Activated T-helper 2 cell treated with anti-CD3 and anti-CD28 coated beads, Interferon-gamma antibody, Interleukin-2, Interleukin-4, amounts not matched to agents 10 μg/mL and 5 μg/mL and 100 μg/mL, durations not matched to agents 14 hours and 24 hours and 36 hours (primary cell): Measurements from ENCODE around the gene WSB1. TPM values are rescaled to one million over a fixed set of nuclear protein-coding genes. Genes with fewer than 3 reads are reported as not detected.

ENCODE experiments used
- DNase-seq: peaks from one replicate; pipeline ENCODE4 v3.0.0; 2021; ENCODE audit warnings: low spot score
- H3K27ac Mint-ChIP-seq: one replicate; pipeline ENCODE4 v1.8.0; 2021; ENCODE audit warnings: mixed read lengths
- H3K27me3 Mint-ChIP-seq: one replicate; pipeline ENCODE4 v1.8.0; 2021; ENCODE audit warnings: low read depth, mixed read lengths
- H3K36me3 Mint-ChIP-seq: one replicate; pipeline ENCODE4 v1.8.0; 2021; ENCODE audit warnings: low read depth, mixed read lengths
- H3K4me1 Mint-ChIP-seq: one replicate; pipeline ENCODE4 v1.8.0; 2021; ENCODE audit warnings: low read depth, mixed read lengths
- H3K4me3 Mint-ChIP-seq: one replicate; pipeline ENCODE4 v1.8.0; 2021; ENCODE audit warnings: low read depth, mild to moderate bottlenecking, moderate library complexity, mixed read lengths
- H3K9me3 Mint-ChIP-seq: one replicate; pipeline ENCODE4 v1.8.0; 2021; ENCODE audit warnings: mixed read lengths
- intact Hi-C: fragments of 100-400 bp; cut with micrococcal nuclease; formaldehyde crosslinking; loops from one replicate; pipeline ENCODE4 v1.15.1; 2023
- total RNA-seq: library from RNA; stranded (reverse); gene quantifications from 2 replicates; pipeline ENCODE4 v1.2.3, GENCODE V29; 2022

Gene WSB1
- total RNA-seq, 1 donor from 2014 or later = 170 TPM

GRCh38 chr17:27351759-27352158 is 57.8 kb downstream of the WSB1 start:
- Mint-ChIP-seq H3K9me3 (no peaks in the 10 kb centered on the region), H3K27me3 (no peaks in the 10 kb centered on the region)
- no peak for DNase-seq

GRCh38 chr17:27352448-27353032 is 58.6 kb downstream of the WSB1 start:
- H3K27me3 Mint-ChIP-seq = no peaks in the 10 kb centered on the region
- H3K36me3 Mint-ChIP-seq = peaks cover 3% of the 10 kb centered on the region
- no peak for DNase-seq
- H3K4me1 Mint-ChIP-seq = peaks cover 33% of the 10 kb centered on the region
- no peaks in the 10 kb centered on the region for H3K9me3 Mint-ChIP-seq
- H3K4me3 Mint-ChIP-seq = peak overlapping the region; percentile 78
- intact Hi-C loops = loop anchor here (5.0 kb wide), 2 partner anchors 120 to 190 kb away; no protein-coding TSS in a partner anchor
- H3K27ac Mint-ChIP-seq = peak overlapping the region; percentile 96

More at GRCh38 chr17:27351759-27352158, 57.8 kb downstream of the WSB1 start:
- intact Hi-C loops = loop anchor here (5.0 kb wide), 2 partner anchors 121 to 191 kb away; no protein-coding TSS in a partner anchor
- peak overlapping the region; percentile 28 for H3K27ac Mint-ChIP-seq
- H3K36me3 Mint-ChIP-seq = peaks cover 3% of the 10 kb centered on the region
- peak overlapping the region; percentile 78 for H3K4me3 Mint-ChIP-seq
- H3K4me1 Mint-ChIP-seq = peaks cover 33% of the 10 kb centered on the region

GRCh38 chr17:27353033-27353460 is 59.1 kb downstream of the WSB1 start:
- no peak for DNase-seq
- Mint-ChIP-seq H3K36me3 (peaks cover 3% of the 10 kb centered on the region), H3K9me3 (no peaks in the 10 kb centered on the region), H3K4me1 (peaks cover 30% of the 10 kb centered on the region), H3K27me3 (no peaks in the 10 kb centered on the region), H3K4me3 (peak overlapping the region; percentile 78), H3K27ac (peak overlapping the region; percentile 96)
- intact Hi-C loops = loop anchor here (5.0 kb wide), 2 partner anchors 119 to 189 kb away; no protein-coding TSS in a partner anchor

DNA sequence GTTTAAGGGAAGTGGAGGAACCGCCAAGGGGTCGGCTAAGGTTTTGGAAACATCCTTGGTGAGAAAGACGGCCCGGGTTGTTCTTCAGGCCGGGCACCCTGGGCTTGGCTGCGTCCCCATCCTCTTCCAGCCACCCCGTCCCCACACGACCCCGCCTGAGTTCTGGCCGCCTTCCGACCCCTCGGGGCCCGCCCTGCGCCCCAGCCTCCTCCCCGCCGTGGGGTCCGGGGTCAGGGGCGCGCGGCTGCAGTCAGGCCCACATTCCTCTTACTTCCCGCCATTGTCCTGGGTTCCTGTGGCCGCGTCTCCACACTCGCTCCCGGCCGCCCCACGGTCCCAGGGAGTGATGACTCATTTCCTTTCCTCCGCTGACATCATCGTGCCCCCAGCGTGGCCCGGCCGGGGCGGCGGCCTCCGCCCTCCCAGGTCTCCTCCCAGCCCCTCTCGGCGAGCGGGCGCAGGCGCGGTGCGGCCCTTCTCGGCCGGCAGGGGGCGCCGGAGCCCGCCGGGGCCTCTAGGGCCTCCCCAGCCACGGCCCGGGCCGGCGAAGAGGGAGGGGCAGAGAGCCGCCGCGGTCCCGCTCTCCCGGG is 59.6 kb downstream of the WSB1 start:
- Mint-ChIP-seq H3K9me3 (no peaks in the 10 kb centered on the region), H3K36me3 (peaks cover 3% of the 10 kb centered on the region), H3K4me1 (peaks cover 26% of the 10 kb centered on the region), H3K4me3 (peak overlapping the region; percentile 78), H3K27me3 (no peaks in the 10 kb centered on the region), H3K27ac (peak overlapping the region; percentile 96)
- peak; percentile 84 for DNase-seq
- intact Hi-C loops = loop anchor here (1.0 to 5.0 kb wide), 3 partner anchors 119 to 248 kb away; no protein-coding TSS in a partner anchor

DNA sequence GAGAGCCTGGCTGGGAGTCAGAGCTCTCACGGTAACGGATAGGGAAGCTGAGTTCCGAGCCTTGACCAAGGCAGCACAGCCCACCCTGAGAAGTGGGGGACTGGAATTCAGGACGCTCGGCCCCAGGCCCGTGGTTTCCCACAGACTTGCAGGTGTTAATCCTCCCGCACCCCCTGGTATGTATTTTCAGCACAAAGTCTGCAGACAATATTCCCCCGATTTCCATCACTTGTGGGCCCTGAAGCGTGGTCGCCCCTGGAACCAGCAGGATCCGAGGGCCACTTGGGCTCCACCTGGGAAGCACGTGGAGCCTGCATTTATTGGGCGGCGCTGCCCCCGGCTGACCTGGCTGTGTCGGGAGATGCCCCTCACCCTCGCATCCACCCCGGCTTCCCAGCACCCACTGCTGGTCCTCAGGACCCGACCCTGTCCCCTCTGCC is 60.2 kb downstream of the WSB1 start:
- Mint-ChIP-seq H3K27ac (peak overlapping the region; percentile 58), H3K4me1 (peaks cover 24% of the 10 kb centered on the region), H3K4me3 (peak overlapping the region; percentile 74), H3K27me3 (no peaks in the 10 kb centered on the region), H3K9me3 (no peaks in the 10 kb centered on the region), H3K36me3 (peaks cover 3% of the 10 kb centered on the region)
- intact Hi-C loops = loop anchor here (1.0 to 5.0 kb wide), 3 partner anchors 118 to 247 kb away; no protein-coding TSS in a partner anchor
- no peak for DNase-seq

- H3K4me3 Mint-ChIP-seq = peak overlapping the region; percentile 74
- no peak for DNase-seq
- no peaks in the 10 kb centered on the region for H3K27me3 Mint-ChIP-seq
- H3K9me3 Mint-ChIP-seq = no peaks in the 10 kb centered on the region
- intact Hi-C loops = loop anchor here (1.0 to 5.0 kb wide), 3 partner anchors 118 to 247 kb away; no protein-coding TSS in a partner anchor
- H3K4me1 Mint-ChIP-seq = peaks cover 24% of the 10 kb centered on the region
- peak overlapping the region; percentile 58 for H3K27ac Mint-ChIP-seq
- peaks cover 3% of the 10 kb centered on the region for H3K36me3 Mint-ChIP-seq
Measured at GRCh38 chr17:27354491-27355081, 60.7 kb downstream of the WSB1 start.

GRCh38 chr17:27355419-27355818 is 61.5 kb downstream of the WSB1 start:
- intact Hi-C loops = no loop called here
- Mint-ChIP-seq H3K4me1 (peaks cover 24% of the 10 kb centered on the region), H3K27me3 (no peaks in the 10 kb centered on the region), H3K36me3 (peaks cover 3% of the 10 kb centered on the region), H3K4me3 (no peak overlapping the region), H3K9me3 (no peaks in the 10 kb centered on the region), H3K27ac (no peak overlapping the region)
- no peak for DNase-seq

DNA sequence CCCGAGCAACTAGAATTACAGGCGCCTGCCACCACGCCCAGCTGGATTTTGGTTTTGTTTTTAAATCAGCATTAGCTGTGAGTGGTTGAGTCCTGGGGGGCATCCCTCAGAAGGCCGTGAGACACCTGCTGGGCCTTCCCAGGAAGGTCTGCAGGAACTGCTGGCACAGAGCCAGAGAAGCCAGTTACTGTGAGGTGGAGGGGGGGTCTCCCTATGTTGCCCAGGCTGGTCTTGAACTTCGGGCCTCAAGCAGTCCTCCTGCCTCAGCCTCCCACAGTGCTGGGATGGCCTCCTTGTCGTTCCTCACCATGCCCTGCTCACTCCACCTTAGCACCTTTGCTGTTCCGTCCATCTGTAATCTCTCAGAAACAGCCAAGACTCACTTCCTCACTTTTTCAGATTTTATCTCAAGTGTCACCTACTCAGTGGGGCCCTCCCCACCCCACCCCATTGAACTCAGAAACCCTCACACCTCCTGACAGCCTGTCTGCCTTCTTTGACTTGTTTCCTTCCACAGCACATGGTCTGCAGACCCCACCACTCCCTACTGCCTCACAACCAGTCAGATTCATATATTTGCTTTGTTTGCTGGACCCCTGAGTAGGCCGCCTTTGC is 62.3 kb downstream of the WSB1 start:
- Mint-ChIP-seq H3K4me1 (peaks cover 22% of the 10 kb centered on the region), H3K27me3 (no peaks in the 10 kb centered on the region), H3K4me3 (no peak overlapping the region), H3K27ac (no peak overlapping the region), H3K36me3 (peaks cover 3% of the 10 kb centered on the region), H3K9me3 (no peaks in the 10 kb centered on the region)
- intact Hi-C loops = no loop called here
- no peak for DNase-seq

- intact Hi-C loops = no loop called here
- Mint-ChIP-seq H3K36me3 (peaks cover 3% of the 10 kb centered on the region), H3K9me3 (no peaks in the 10 kb centered on the region), H3K4me3 (no peak overlapping the region), H3K4me1 (peaks cover 16% of the 10 kb centered on the region), H3K27me3 (no peaks in the 10 kb centered on the region), H3K27ac (no peak overlapping the region)
- DNase-seq = no peak
Measured at GRCh38 chr17:27357236-27357635, 63.3 kb downstream of the WSB1 start.

- H3K4me3 Mint-ChIP-seq = no peak overlapping the region
- peaks cover 2% of the 10 kb centered on the region for H3K27me3 Mint-ChIP-seq
- intact Hi-C loops = no loop called here
- H3K27ac Mint-ChIP-seq = no peak overlapping the region
- peaks cover 4% of the 10 kb centered on the region for H3K4me1 Mint-ChIP-seq
- no peaks in the 10 kb centered on the region for H3K9me3 Mint-ChIP-seq
- H3K36me3 Mint-ChIP-seq = no peaks in the 10 kb centered on the region
- DNase-seq = no peak
Measured at GRCh38 chr17:27360507-27360906, 66.6 kb downstream of the WSB1 start.

DNA sequence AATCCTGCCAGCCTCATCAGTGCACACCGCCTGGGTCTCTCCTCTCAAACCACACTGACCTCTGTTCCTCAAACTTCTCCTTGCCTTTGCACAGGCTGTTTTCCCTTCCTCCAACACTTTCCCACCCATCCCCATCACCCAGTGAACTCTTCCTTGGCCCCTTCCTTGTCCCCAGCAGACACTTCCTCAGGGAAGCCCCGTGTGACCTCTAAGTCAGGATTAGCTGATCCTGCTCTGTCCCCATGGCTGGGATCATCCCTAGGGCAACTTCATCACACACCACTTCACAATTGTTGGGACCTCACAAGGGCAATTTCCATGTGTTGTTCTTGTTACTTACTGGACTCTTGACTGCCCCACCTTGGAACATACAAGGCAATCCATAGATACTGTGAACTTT is 67.8 kb downstream of the WSB1 start:
- intact Hi-C loops = no loop called here
- Mint-ChIP-seq H3K27ac (no peak overlapping the region), H3K9me3 (no peaks in the 10 kb centered on the region), H3K4me1 (no peaks in the 10 kb centered on the region), H3K27me3 (peaks cover 2% of the 10 kb centered on the region), H3K4me3 (no peak overlapping the region), H3K36me3 (no peaks in the 10 kb centered on the region)
- DNase-seq = no peak

- H3K36me3 Mint-ChIP-seq = no peaks in the 10 kb centered on the region
- no peak for DNase-seq
- intact Hi-C loops = no loop called here
Measured at GRCh38 chr17:27362503-27362902, 68.6 kb downstream of the WSB1 start.

More at GRCh38 chr17:27362503-27362902, 68.6 kb downstream of the WSB1 start:
- no peak overlapping the region for H3K27ac Mint-ChIP-seq
- no peak overlapping the region for H3K4me3 Mint-ChIP-seq
- H3K27me3 Mint-ChIP-seq = peaks cover 2% of the 10 kb centered on the region
- no peaks in the 10 kb centered on the region for H3K9me3 Mint-ChIP-seq
- H3K4me1 Mint-ChIP-seq = no peaks in the 10 kb centered on the region
